Measurements from ENCODE around the gene SGCA.

SGCA gene

GRCh38 chr17:50167371-50167770, 1.6 kb downstream of the SGCA start:
- DNase-seq = no peak

GRCh38 chr17:50168319-50168718, 2.5 kb downstream of the SGCA start:
- no peak for DNase-seq

GRCh38 chr17:50169121-50169764, 3.4 kb downstream of the SGCA start:
- peak; percentile 79 for DNase-seq

GRCh38 chr17:50169881-50170459, 4.2 kb downstream of the SGCA start:
- no peak for DNase-seq

- DNase-seq = no peak
Observed at GRCh38 chr17:50170662-50171370, 5.0 kb downstream of the SGCA start.

GRCh38 chr17:50171371-50172071, 5.7 kb downstream of the SGCA start:
- no peak for DNase-seq

- DNase-seq = no peak
Observed at GRCh38 chr17:50172130-50172529, 6.3 kb downstream of the SGCA start.

- DNase-seq = no peak
Observed at GRCh38 chr17:50172936-50173334, 7.1 kb downstream of the SGCA start.

- peak; percentile 89 for DNase-seq
Observed at GRCh38 chr17:50173335-50173941, 7.6 kb downstream of the SGCA start.

- DNase-seq = no peak
Observed at GRCh38 chr17:50174444-50174843, 8.6 kb downstream of the SGCA start.

GRCh38 chr17:50175035-50175807, 9.4 kb downstream of the SGCA start:
- no peak for DNase-seq

GRCh38 chr17:50176559-50177357, 11.0 kb downstream of the SGCA start:
- peak; percentile 47 for DNase-seq

GRCh38 chr17:50177476-50177875, 11.7 kb downstream of the SGCA start:
- DNase-seq = no peak

- DNase-seq = peak; percentile 93
Observed at GRCh38 chr17:50177983-50178834, 12.4 kb downstream of the SGCA start.

GRCh38 chr17:50180111-50180510, 14.3 kb downstream of the SGCA start:
- DNase-seq = no peak

- no peak for DNase-seq
Observed at GRCh38 chr17:50180620-50181019, 14.8 kb downstream of the SGCA start.

- no peak for DNase-seq
Observed at GRCh38 chr17:50181144-50181543, 15.3 kb downstream of the SGCA start.

GRCh38 chr17:50181591-50182560, 16.1 kb downstream of the SGCA start:
- DNase-seq = peak; percentile 84

- DNase-seq = peak; percentile 66
Observed at GRCh38 chr17:50182783-50183420, 17.1 kb downstream of the SGCA start.

All from fibroblast of skin of right biceps (primary cell).